Lower leg skin (tissue), 3 donors: ENCODE results near the gene LRSAM1.

Experiments
- CTCF ChIP-seq, 3 donors: fragments of 450-650 bp; IDR thresholded peaks; one replicate each; pipeline ENCODE4 v1.5.1; 2016; ENCODE audit warnings: antibody characterized with exemption in 3 of 3, mild to moderate bottlenecking in 3 of 3, moderate library complexity in 2 of 3
- POLR2A ChIP-seq, 2 donors: fragments of 450-650 bp; IDR thresholded peaks; one replicate each; pipeline ENCODE4 v1.6.1; 2016 to 2017; ENCODE audit warnings: antibody characterized with exemption in 2 of 2, mild to moderate bottlenecking in 1 of 2, moderate library complexity in 1 of 2

GRCh38 chr9:127495884-127496555, 44.7 kb downstream of the LRSAM1 start:
- TF ChIP-seq CTCF (IDR thresholded peaks at IDR 0.05) (no peak), POLR2A (IDR thresholded peaks at IDR 0.05) (no peak)
